H1 (cell line): ENCODE data around the gene PBX2. TPM values are rescaled to one million over a fixed set of nuclear protein-coding genes. Genes with fewer than 3 reads are reported as not detected.

Source experiments
- CTBP2 ChIP-seq: IDR thresholded peaks from 2 replicates; pipeline ENCODE4 v1.7.0; 2011; ENCODE audit warnings: borderline replicate concordance, mild to moderate bottlenecking, moderate library complexity, mixed read lengths, low read length; ENCODE audit not compliant: insufficient read depth, insufficient read length
- GABPA ChIP-seq: IDR thresholded peaks from 2 replicates; pipeline ENCODE4 v1.6.1; 2011; ENCODE audit warnings: mild to moderate bottlenecking, low read length, moderate library complexity, borderline replicate concordance; ENCODE audit not compliant: insufficient read depth
- HDAC2 ChIP-seq, 2 experiments: fragments of 300-600 bp in 1 of 2; sonication (generic) in 1 of 2; IDR thresholded peaks; 2 replicates each; pipeline ENCODE4 v1.6.1; 2011 to 2012; ENCODE audit warnings: low read depth in 2 of 2, low read length in 2 of 2, mild to moderate bottlenecking in 2 of 2, moderate library complexity in 2 of 2, borderline replicate concordance in 1 of 2, inconsistent platforms in 1 of 2
- JUN ChIP-seq: IDR thresholded peaks from 2 replicates; pipeline ENCODE4 v1.6.1; 2011; ENCODE audit warnings: low read depth, mild to moderate bottlenecking, improper control_type of control experiment, low read length
- KDM4A ChIP-seq: IDR thresholded peaks from one replicate; pipeline ENCODE4 v1.7.1; 2012; ENCODE audit warnings: low read depth, mild to moderate bottlenecking, moderate library complexity, low read length, inconsistent platforms; ENCODE audit not compliant: severe bottlenecking
- KDM5A ChIP-seq: fragments of 200-600 bp; IDR thresholded peaks from 2 replicates; pipeline ENCODE4 v1.7.1; 2012; ENCODE audit warnings: mild to moderate bottlenecking, low read length, inconsistent platforms, mixed read lengths
- SP2 ChIP-seq: IDR thresholded peaks from 2 replicates; pipeline ENCODE4 v1.6.1; 2012; ENCODE audit warnings: mild to moderate bottlenecking, low read length, inconsistent platforms
- polyA plus RNA-seq, 7 experiments: library from polyadenylated mRNA; depleted of rRNA in 3 of 7; stranded (reverse) in 5 of 7; unstranded in 2 of 7; fragments of >200 nt in 5 of 7; fragments of 200-250 nt in 2 of 7; gene quantifications; 1 replicate in 5 of 7; 2 replicates in 1 of 7; 4 replicates in 1 of 7; pipeline versions ENCODE4 v1.2.1 to v1.2.3, GENCODE V29; 2011 to 2013; ENCODE audit warnings: missing spikeins in 2 of 7, mixed read lengths in 2 of 7
- total RNA-seq: library from RNA; stranded (reverse); fragmentation: NEBNext Ultra II Directional; extraction: Animal tissue kit (Norgen Biotek cat#: 25700); gene quantifications from 2 replicates; pipeline ENCODE4 v1.2.1, GENCODE V29; 2021

The PBX2 gene
- total and polyA plus RNA-seq, 2 of the 8 experiments (the other 6 are each of a cell fraction or from before 2014, with no cell fraction given) = 102 to 130 TPM

DNA sequence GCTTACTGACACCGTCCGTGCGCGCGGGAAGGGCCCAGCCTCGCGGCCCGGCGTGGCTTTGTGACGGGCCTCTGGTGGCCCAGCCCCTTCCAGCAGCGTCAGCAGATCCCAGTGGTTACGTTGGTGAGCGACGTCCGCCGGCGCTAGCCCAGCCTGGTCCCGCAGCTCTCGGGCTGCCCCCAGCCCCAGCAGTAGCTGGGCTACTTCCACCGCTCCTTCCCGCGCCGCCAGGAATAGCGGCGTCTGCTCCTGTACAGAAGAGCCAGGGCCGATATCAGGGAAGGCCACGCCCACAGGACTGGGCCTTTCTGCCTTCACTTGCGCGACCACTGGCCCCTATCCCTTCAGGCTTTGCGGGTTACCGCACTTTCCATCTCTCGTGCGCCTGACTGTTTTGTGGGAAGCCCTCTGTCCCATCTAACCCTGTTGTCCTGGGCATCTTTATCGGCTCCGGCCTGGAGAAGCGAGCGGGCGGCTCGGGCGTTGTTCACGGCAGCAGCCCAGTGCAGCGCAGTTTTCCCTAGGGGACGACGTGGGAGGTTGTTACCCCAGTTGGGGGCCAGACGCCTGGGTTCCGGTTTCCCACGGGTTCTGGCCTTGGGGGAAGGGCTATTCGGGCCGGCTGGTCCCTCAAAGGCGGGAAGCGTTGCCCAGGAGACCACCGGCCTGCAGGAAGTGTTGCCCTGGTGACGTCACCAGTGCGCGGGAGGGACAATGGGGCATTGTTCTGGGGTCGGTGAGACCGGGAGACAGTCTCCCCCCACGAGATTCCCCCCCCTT, 6.1 kb upstream of the PBX2 start (continued):
- TF ChIP-seq CTBP2 (peak; percentile 37), KDM5A (0 out of 2 replicates have a peak, but pooled peaks have one; percentile 32), JUN (no peak), HDAC2 (IDR thresholded peaks at IDR 0.05; ENCODE audit: borderline replicate concordance in 1 of 2, low read depth in 2 of 2, low read length in 2 of 2) (peak in 1 of 2 experiments; percentile 64; a peak in 1 of 4 replicates), SP2 (no peak), GABPA (no peak), KDM4A (peak; percentile 68)
